Jurkat, Clone E6-1 (cell line): Measurements from ENCODE around the gene SLC18A3.

ENCODE experiments used
- DNase-seq: peaks from one replicate; pipeline ENCODE4 v3.0.0-alpha.2; 2011; ENCODE audit warnings: low read depth, low spot score
- H3K4me3 ChIP-seq: 2 replicates; pipeline ENCODE4 v1.5.1; 2011; ENCODE audit warnings: mild to moderate bottlenecking, low read length, control low read depth, moderate library complexity

SLC18A3 gene

GRCh38 chr10:49645871-49646870, 36.1 kb downstream of the SLC18A3 start:
- H3K4me3 ChIP-seq: no peak overlapping the region
- no peak for DNase-seq

- H3K4me3 ChIP-seq: no peak overlapping the region
- no peak for DNase-seq
Measured at GRCh38 chr10:49647554-49647953, 37.4 kb downstream of the SLC18A3 start.

- peak overlapping the region; percentile 40 for H3K4me3 ChIP-seq
- peak; percentile 78 for DNase-seq
Measured at GRCh38 chr10:49647985-49648795, 38.1 kb downstream of the SLC18A3 start.

DNA sequence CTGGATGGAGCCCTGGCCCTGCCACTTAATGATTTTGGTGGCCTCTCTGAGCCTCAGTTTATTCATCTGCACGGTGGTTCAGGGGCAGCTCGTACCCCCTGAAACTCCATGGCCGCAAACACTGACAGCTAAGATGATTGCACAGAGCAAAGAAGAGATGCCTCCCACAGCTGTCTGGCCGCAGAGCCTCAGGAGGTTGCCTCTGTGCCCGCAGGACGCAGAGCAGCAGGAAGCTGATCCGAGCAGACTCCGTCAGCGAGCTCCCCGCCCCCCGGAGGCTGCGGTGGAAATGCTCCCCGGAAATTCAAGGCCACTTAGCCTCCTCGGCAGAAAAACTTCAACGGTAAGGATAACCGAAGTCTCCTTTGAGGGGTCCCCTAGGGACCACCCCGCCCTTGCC, 39.2 kb downstream of the SLC18A3 start:
- H3K4me3 ChIP-seq: peak overlapping the region; percentile 40
- peak; percentile 92 for DNase-seq

DNA sequence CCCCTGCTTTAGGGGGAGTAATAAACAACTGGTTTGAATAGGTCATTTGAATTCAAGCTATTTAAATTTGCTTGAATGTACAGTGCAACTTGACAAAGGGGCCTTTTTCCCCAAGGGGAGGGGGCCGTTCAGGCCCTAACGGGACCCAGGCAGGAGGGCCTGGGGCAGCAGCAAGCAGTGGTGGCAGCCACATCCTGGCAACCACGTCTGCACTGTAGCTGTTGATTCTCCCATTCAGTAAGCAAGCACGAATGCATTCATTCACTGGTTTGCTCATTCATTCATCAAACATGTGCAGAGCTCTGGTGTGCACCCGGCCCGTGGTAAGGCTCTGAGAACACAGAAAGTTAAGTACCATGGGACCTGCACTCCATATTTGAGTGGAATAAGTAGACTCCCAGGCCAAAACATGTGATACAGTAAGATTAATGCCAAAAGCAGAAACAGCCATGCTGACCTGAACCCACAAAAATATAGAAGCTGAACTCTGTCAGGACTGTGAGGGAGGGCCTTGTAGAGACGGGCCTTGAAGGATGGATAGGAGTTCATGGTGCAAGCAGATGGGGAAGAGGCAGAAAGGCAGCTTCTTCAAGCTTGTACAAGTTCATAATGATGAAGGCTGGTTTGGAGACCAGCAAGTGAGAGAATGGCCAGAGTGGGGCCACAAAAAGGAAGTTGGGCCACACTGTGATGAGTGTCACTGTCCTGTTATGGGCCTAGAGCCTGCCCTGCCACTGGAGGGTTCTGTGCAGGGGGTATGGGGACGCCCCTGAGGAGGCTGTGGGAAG, 40.0 kb downstream of the SLC18A3 start:
- peak overlapping the region; percentile 40 for H3K4me3 ChIP-seq
- DNase-seq: peak; percentile 69

GRCh38 chr10:49650724-49651034, 40.6 kb downstream of the SLC18A3 start:
- H3K4me3 ChIP-seq: no peak overlapping the region
- no peak for DNase-seq

- DNase-seq: no peak
Measured at GRCh38 chr10:49651039-49651835, 41.1 kb downstream of the SLC18A3 start.

GRCh38 chr10:49651917-49652316, 41.8 kb downstream of the SLC18A3 start:
- no peak for DNase-seq
- no peak overlapping the region for H3K4me3 ChIP-seq

More at GRCh38 chr10:49651039-49651835, 41.1 kb downstream of the SLC18A3 start:
- no peak overlapping the region for H3K4me3 ChIP-seq

DNA sequence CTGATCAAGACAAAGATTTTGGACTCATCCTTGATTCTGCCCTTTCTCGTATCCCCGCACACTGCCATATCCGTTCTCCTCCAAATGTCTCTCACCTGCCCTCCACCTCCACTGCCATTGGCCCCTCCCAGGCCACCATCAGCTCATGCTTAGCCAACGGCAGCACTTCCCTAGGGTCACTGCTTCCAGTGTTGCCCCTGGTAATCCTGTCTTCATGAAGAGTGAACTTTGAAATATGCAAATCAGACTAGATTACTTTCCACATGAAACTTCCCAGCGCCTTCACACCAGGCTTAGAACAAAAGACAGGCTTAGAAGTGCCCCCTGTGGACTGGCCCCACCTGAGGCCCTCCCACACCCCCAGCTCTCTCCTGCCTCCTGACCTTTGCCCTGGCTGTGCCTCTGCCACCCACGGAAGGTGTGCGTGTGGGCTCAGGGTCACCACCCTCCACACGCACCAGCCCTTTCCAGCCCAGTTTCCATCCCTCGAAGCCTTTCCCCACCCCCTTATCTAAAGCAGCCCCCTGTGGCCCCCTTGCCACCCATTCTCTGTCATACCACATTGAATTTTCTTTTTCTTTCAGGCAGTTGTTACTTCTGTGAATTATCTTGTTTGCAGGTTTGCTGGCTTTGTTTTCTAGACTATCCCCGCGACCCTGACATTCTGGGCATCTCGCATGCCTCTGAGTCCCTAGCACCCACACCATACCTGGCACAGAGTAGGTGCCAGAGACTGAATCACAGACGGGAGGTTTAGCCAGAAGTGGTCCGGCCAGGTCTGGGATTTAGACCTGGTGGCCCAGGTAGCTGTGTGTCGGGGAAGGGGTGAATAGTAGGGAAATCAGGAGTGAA, 42.5 kb downstream of the SLC18A3 start:
- no peak for DNase-seq
- H3K4me3 ChIP-seq: no peak overlapping the region

- H3K4me3 ChIP-seq: no peak overlapping the region
- no peak for DNase-seq
Measured at GRCh38 chr10:49653273-49653929, 43.3 kb downstream of the SLC18A3 start.

- H3K4me3 ChIP-seq: no peak overlapping the region
- no peak for DNase-seq
Measured at GRCh38 chr10:49654036-49654693, 44.1 kb downstream of the SLC18A3 start.

GRCh38 chr10:49655099-49655498, 45.0 kb downstream of the SLC18A3 start:
- H3K4me3 ChIP-seq: no peak overlapping the region
- DNase-seq: no peak

DNA sequence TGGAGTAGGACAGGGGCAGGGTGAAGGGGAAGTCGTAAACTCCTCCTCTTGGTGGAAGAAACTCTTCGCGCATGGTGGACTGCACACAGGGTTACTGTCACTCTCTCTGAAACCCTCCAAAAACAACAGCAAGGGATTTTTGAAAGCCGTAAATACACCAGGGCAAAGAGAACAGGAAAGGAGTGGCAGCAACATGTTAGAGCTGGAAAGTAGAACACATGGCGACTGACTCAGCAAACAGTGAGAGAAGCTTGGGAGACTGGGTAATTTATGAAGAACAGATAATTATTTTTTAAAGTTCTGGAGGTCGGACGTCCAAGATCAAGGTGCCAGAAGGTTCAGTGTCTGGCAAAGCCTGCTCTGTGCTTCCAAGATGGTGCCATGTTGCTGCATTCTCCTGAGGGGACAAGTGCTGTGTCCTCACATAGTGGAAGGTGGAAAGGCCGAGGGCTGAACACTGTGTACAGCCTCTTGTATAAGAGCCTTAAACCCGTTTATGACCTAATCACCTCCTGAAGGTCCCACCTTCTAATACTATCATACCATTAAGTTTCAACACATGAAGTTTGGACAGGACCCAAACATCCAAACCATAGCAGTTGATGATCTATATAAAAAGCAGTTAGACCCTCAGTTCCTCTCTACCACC, 46.9 kb downstream of the SLC18A3 start:
- H3K4me3 ChIP-seq: no peak overlapping the region
- no peak for DNase-seq

GRCh38 chr10:49657606-49658005, 47.5 kb downstream of the SLC18A3 start:
- no peak overlapping the region for H3K4me3 ChIP-seq
- DNase-seq: no peak

- DNase-seq: no peak
- H3K4me3 ChIP-seq: no peak overlapping the region
Measured at GRCh38 chr10:49661140-49661856, 51.2 kb downstream of the SLC18A3 start.
